HCT116 (cell line): Measurements from ENCODE around the gene BSCL2. TPM values are rescaled to one million over a fixed set of nuclear protein-coding genes. Genes with fewer than 3 reads are reported as not detected.

Experiments
- ATAC-seq: fragments of 200-7000 bp; cut with Tn5 transposase; 2 replicates; pipeline ENCODE4 v1.9.1; 2020; ENCODE audit warnings: mild to moderate bottlenecking, moderate library complexity
- BruUV-seq: library from RNA; stranded (reverse); fragments of 400-500 nt; replicated peaks from 2 replicates; lab custom pipeline; 2021; lab: Mats Ljungman, UMichigan
- CTCF ChIA-PET: fragments of 300-600 bp; sonication (Branson Sonifier 250); formaldehyde crosslinking; loops from one replicate; lab custom pipeline; 2021; ENCODE audit warnings: antibody characterized with exemption; lab: Charles Lee
- POLR2A ChIA-PET: fragments of 300-600, 350-600 bp; sonication (Branson Sonifier 250); formaldehyde crosslinking; loops from one replicate; lab custom pipeline; 2021; ENCODE audit warnings: antibody characterized with exemption; lab: Charles Lee
- RAD21 ChIA-PET, 2 experiments: fragments of 300-600 bp; sonication (Branson Sonifier 250); formaldehyde crosslinking; loops; one replicate each; lab custom pipeline; 2023; ENCODE audit warnings: low total read pairs in 2 of 2; ENCODE audit not compliant: uncharacterized antibody in 2 of 2, unreplicated experiment in 2 of 2, low non-redundant PET in 1 of 2; lab: Charles Lee
- DNase-seq: peaks from one replicate; pipeline ENCODE4 v3.0.0-alpha.2; 2010; ENCODE audit warnings: low read depth, low spot score
- H2AFZ ChIP-seq: fragments of 200-600 bp; shearing (Covaris generic), sonication (generic); 2 replicates; pipeline ENCODE4 v1.6.1; 2017; ENCODE audit warnings: low read depth, mixed run types, mixed read lengths, antibody characterized with exemption, low read length; ENCODE audit not compliant: poor library complexity, severe bottlenecking
- H3K27ac ChIP-seq: 2 replicates; pipeline ENCODE4 v1.5.1; 2012; ENCODE audit warnings: low read depth, low read length
- H3K27me3 ChIP-seq: fragments of 200-600 bp; sonication (generic); 2 replicates; pipeline ENCODE4 v1.6.1; 2016; ENCODE audit warnings: mixed run types, low read length, mixed read lengths; ENCODE audit not compliant: insufficient read depth
- H3K36me3 ChIP-seq, 2 experiments: fragments of 200-500 bp in 1 of 2; fragments of 200-600 bp in 1 of 2; sonication (Bioruptor generic) in 1 of 2; sonication (generic) in 1 of 2; 2 replicates each; pipeline versions ENCODE4 v1.5.1 to v1.6.1; 2014 to 2016; ENCODE audit warnings: low read length in 2 of 2, inconsistent platforms in 1 of 2, mixed read lengths in 1 of 2, mixed run types in 1 of 2; ENCODE audit not compliant: insufficient read depth in 2 of 2, control insufficient read depth in 1 of 2
- H3K4me1 ChIP-seq, 2 experiments: fragments of 200-600 bp in 1 of 2; sonication (generic) in 1 of 2; 2 replicates each; pipeline versions ENCODE4 v1.5.1 to v1.6.1; 2012 to 2017; ENCODE audit warnings: low read length in 2 of 2, inconsistent platforms in 1 of 2, mild to moderate bottlenecking in 1 of 2, mixed read lengths in 1 of 2, mixed run types in 1 of 2, moderate library complexity in 1 of 2; ENCODE audit not compliant: insufficient read depth in 2 of 2, control insufficient read depth in 1 of 2
- H3K4me2 ChIP-seq: fragments of 200-600 bp; sonication (generic); 2 replicates; pipeline ENCODE4 v1.6.1; 2017; ENCODE audit warnings: mixed run types, low read length, mixed read lengths
- H3K4me3 ChIP-seq, 2 experiments: fragments of 200-600 bp in 1 of 2; sonication (generic) in 1 of 2; replicated peaks in 1 of 2; 2 replicates each; pipeline ENCODE4 v1.5.1; 2011 to 2016; ENCODE audit warnings: low read length in 2 of 2, control low read depth in 1 of 2, low read depth in 1 of 2, mild to moderate bottlenecking in 1 of 2, mixed read lengths in 1 of 2, mixed run types in 1 of 2
- H3K79me2 ChIP-seq: fragments of 200-600 bp; sonication (generic); 2 replicates; pipeline ENCODE4 v1.6.1; 2017; ENCODE audit warnings: mild to moderate bottlenecking, mixed run types, low read length, moderate library complexity, mixed read lengths; ENCODE audit not compliant: insufficient read depth
- H3K9ac ChIP-seq: fragments of 200-600 bp; sonication (generic); 2 replicates; pipeline ENCODE4 v1.6.1; 2016; ENCODE audit warnings: low read length, mixed read lengths
- H3K9me2 ChIP-seq: fragments of 200-600 bp; sonication (generic), shearing (Covaris generic); 2 replicates; pipeline ENCODE4 v1.6.1; 2017; ENCODE audit warnings: mixed run types, mild to moderate bottlenecking, moderate library complexity; ENCODE audit not compliant: insufficient read depth
- H3K9me3 ChIP-seq, 2 experiments: fragments of 200-500 bp in 1 of 2; fragments of 200-600 bp in 1 of 2; sonication (Bioruptor generic) in 1 of 2; sonication (generic) in 1 of 2; 2 replicates each; pipeline ENCODE4 v1.6.1; 2014 to 2017; ENCODE audit warnings: low read length in 2 of 2, mixed read lengths in 2 of 2, inconsistent platforms in 1 of 2, low read depth in 1 of 2, mild to moderate bottlenecking in 1 of 2, mixed run types in 1 of 2, moderate library complexity in 1 of 2; ENCODE audit not compliant: control insufficient read depth in 1 of 2, insufficient read depth in 1 of 2
- H4K20me1 ChIP-seq: fragments of 200-600 bp; sonication (generic), shearing (Covaris generic); 2 replicates; pipeline ENCODE4 v1.6.1; 2017; ENCODE audit warnings: mixed run types, mild to moderate bottlenecking, moderate library complexity; ENCODE audit not compliant: insufficient read depth
- ATF3 ChIP-seq: IDR thresholded peaks from 2 replicates; pipeline ENCODE4 v1.6.1; 2012
- CBX3 ChIP-seq: IDR thresholded peaks from 2 replicates; pipeline ENCODE4 v1.6.1; 2012; ENCODE audit warnings: low read depth
- CEBPB ChIP-seq: IDR thresholded peaks from 2 replicates; pipeline ENCODE4 v1.6.1; 2012; ENCODE audit warnings: low read depth
- CTCF ChIP-seq, 3 experiments: fragments of 200-600 bp in 1 of 3; sonication (generic) in 1 of 3; IDR thresholded peaks in 2 of 3; conservative IDR thresholded peaks in 1 of 3; 2 replicates each; pipeline ENCODE4 v1.5.1; 2012 to 2017; ENCODE audit warnings: low read depth in 2 of 3, low read length in 2 of 3, antibody characterized with exemption in 1 of 3, borderline replicate concordance in 1 of 3, control low read depth in 1 of 3, mild to moderate bottlenecking in 1 of 3, mixed read lengths in 1 of 3, mixed run types in 1 of 3, moderate library complexity in 1 of 3; ENCODE audit not compliant: insufficient read depth in 1 of 3
- EGR1 ChIP-seq: IDR thresholded peaks from 2 replicates; pipeline ENCODE4 v1.6.1; 2012; ENCODE audit warnings: low read depth
- ELF1 ChIP-seq: IDR thresholded peaks from 2 replicates; pipeline ENCODE4 v1.6.1; 2012; ENCODE audit warnings: low read depth, borderline replicate concordance
- EZH2 ChIP-seq: fragments of 200-600 bp; sonication (generic); IDR thresholded peaks from 2 replicates; pipeline ENCODE4 v1.6.1; 2017; ENCODE audit warnings: antibody characterized with exemption, mixed run types
- EZH2phosphoT487 ChIP-seq: fragments of 200-600 bp; IDR thresholded peaks from 2 replicates; pipeline ENCODE4 v1.6.1; 2018; ENCODE audit warnings: antibody characterized with exemption, borderline replicate concordance
- FOSL1 ChIP-seq: IDR thresholded peaks from 2 replicates; pipeline ENCODE4 v1.6.1; 2012; ENCODE audit warnings: low read depth
- JUND ChIP-seq: IDR thresholded peaks from 2 replicates; pipeline ENCODE4 v1.6.1; 2012
- MAX ChIP-seq: IDR thresholded peaks from 2 replicates; pipeline ENCODE4 v1.6.1; 2012
- POLR2A ChIP-seq: IDR thresholded peaks from 2 replicates; pipeline ENCODE4 v1.7.0; 2011; ENCODE audit warnings: borderline replicate concordance; ENCODE audit not compliant: insufficient read depth, insufficient read length; ENCODE audit errors: extremely low read depth
- POLR2AphosphoS5 ChIP-seq: IDR thresholded peaks from 2 replicates; pipeline ENCODE4 v1.6.1; 2011; ENCODE audit warnings: mild to moderate bottlenecking, low read depth, low read length, moderate library complexity
- RAD21 ChIP-seq: IDR thresholded peaks from 2 replicates; pipeline ENCODE4 v1.6.1; 2012; ENCODE audit warnings: low read depth, mild to moderate bottlenecking
- REST ChIP-seq: IDR thresholded peaks from 2 replicates; pipeline ENCODE4 v1.6.1; 2012; ENCODE audit warnings: low read depth
- SIN3A ChIP-seq: IDR thresholded peaks from 2 replicates; pipeline ENCODE4 v1.6.1; 2012; ENCODE audit warnings: low read depth
- SP1 ChIP-seq: IDR thresholded peaks from 2 replicates; pipeline ENCODE4 v1.6.1; 2012; ENCODE audit warnings: low read depth
- SRF ChIP-seq: IDR thresholded peaks from 2 replicates; pipeline ENCODE4 v1.6.1; 2012; ENCODE audit warnings: low read depth
- TCF7L2 ChIP-seq: IDR thresholded peaks from 2 replicates; pipeline ENCODE4 v1.7.0; 2011; ENCODE audit warnings: borderline replicate concordance, inconsistent platforms; ENCODE audit not compliant: insufficient read depth, insufficient read length; ENCODE audit errors: extremely low read depth
- YY1 ChIP-seq: IDR thresholded peaks from 2 replicates; pipeline ENCODE4 v1.6.1; 2011; ENCODE audit warnings: low read length, low read depth, moderate library complexity, mild to moderate bottlenecking; ENCODE audit not compliant: insufficient replicate concordance; ENCODE audit errors: extremely low read depth
- ZFX ChIP-seq: fragments of 450-650 bp; IDR thresholded peaks from 2 replicates; pipeline ENCODE4 v1.6.1; 2017
- ZNF274 ChIP-seq: fragments of 200-500 bp; sonication (Bioruptor generic); IDR thresholded peaks from 2 replicates; pipeline ENCODE4 v1.6.1; 2014; ENCODE audit warnings: mild to moderate bottlenecking, low read depth, low read length, inconsistent platforms
- intact Hi-C: fragments of 100-400 bp; cut with micrococcal nuclease; formaldehyde crosslinking; loops from 2 replicates; pipeline ENCODE4 v1.10.0; 2022
- total RNA-seq: library from RNA; stranded (reverse); gene quantifications from one replicate; pipeline ENCODE4 v1.2.1, GENCODE V29; 2021; ENCODE audit not compliant: unreplicated experiment

The BSCL2 gene
- total RNA-seq, 1 experiment from 2014 or later: 62.0 TPM

- Histone ChIP-seq H3K9me2 (no peaks in the 10 kb centered on the region), H3K4me3 (peak within 1 kb of the TSS; percentile 98 to 100), H3K9ac (peak within 1 kb of the TSS; percentile 93), H3K79me2 (peaks cover 78% of the 10 kb centered on the region), H3K27ac (peak within 1 kb of the TSS; percentile 96), H3K4me2 (peak within 1 kb of the TSS; percentile 100), H2AFZ (peak within 1 kb of the TSS; percentile 95), H3K36me3 (peaks cover 23 to 31% of the 10 kb centered on the region in 2 experiments), H3K4me1 (peaks cover 14 to 25% of the 10 kb centered on the region in 2 experiments), H4K20me1 (peaks cover 13% of the 10 kb centered on the region; the same call in 1 of the 2 replicates), H3K9me3 (no peaks in the 10 kb centered on the region), H3K27me3 (no peaks in the 10 kb centered on the region)
- BruUV-seq: no TSS peak
- CTCF ChIA-PET: interaction anchor here (0.7 to 2.5 kb wide), 12 partner anchors 21 to 332 kb away, joined by 3 to 10 read pairs (median 4); partner anchors contain the start of genes EML3, TAF6L, TMEM179B and TUT1
- ATAC-seq: peak; percentile 84
- DNase-seq: peak; percentile 98
- RAD21 ChIA-PET: no interaction called here
- POLR2A ChIA-PET: interaction anchor here (0.6 to 4.3 kb wide), 23 partner anchors 17 to 153 kb away, joined by 3 to 59 read pairs (median 4); partner anchors contain the start of genes C11orf98, CSKMT, EEF1G and LBHD1
- intact Hi-C loops: loop anchor here (5.0 kb wide), 1 partner anchor 35 kb away; the partner anchor contains the start of gene POLR2G
- TF ChIP-seq MAX: peak; percentile 90
- no peak; the same call in 1 of the 2 replicates for TF ChIP-seq SP1
- TF ChIP-seq ATF3: no peak
- TF ChIP-seq EZH2: no peak
- peak; percentile 82 for TF ChIP-seq ZFX
- no peak for TF ChIP-seq ZNF274
- TF ChIP-seq EZH2phosphoT487: no peak
- TF ChIP-seq SIN3A: peak; percentile 82
- peak; percentile 57; the same call in 1 of the 2 replicates for TF ChIP-seq ELF1
- peak; percentile 74 for TF ChIP-seq TCF7L2
- no peak for TF ChIP-seq CBX3
- TF ChIP-seq JUND: no peak
- TF ChIP-seq REST: no peak
- TF ChIP-seq EGR1: peak; percentile 28; the same call in 1 of the 2 replicates
- TF ChIP-seq POLR2A: peak; percentile 79
- TF ChIP-seq RAD21: no peak
- TF ChIP-seq POLR2AphosphoS5: peak; percentile 90
- no peak for TF ChIP-seq YY1
- TF ChIP-seq CTCF (IDR thresholded peaks at IDR 0.05 in 2 of 3, conservative IDR thresholded peaks at IDR 0.05 in 1 of 3; ENCODE audit: borderline replicate concordance in 1 of 3, insufficient read depth in 1 of 3, low read depth in 2 of 3, low read length in 2 of 3): no peak
- TF ChIP-seq FOSL1: no peak
- TF ChIP-seq CEBPB: no peak
- TF ChIP-seq SRF: no peak
These were observed 20.1 kb upstream of the BSCL2 start, which contains the start of gene HNRNPUL2 for GRCh38 chr11:62727165-62727871. TSS of gene HNRNPUL2 (minus strand) at chr11:62727457. CDS start at chr11:62727156, 301 bp downstream.
